GM18507 (cell line): Measurements from ENCODE around the gene CSRNP3.

ENCODE experiments used
- DNase-seq: peaks from one replicate; pipeline ENCODE4 v3.0.0; 2011; ENCODE audit warnings: low read depth; ENCODE audit not compliant: insufficient read length; ENCODE audit errors: extremely low spot score
- FAIRE-seq: peaks from 2 replicates; lab custom pipeline; 2011; peaks lifted over from hg19 to GRCh38; lab: Jason Lieb, UNC

Gene CSRNP3

DNA sequence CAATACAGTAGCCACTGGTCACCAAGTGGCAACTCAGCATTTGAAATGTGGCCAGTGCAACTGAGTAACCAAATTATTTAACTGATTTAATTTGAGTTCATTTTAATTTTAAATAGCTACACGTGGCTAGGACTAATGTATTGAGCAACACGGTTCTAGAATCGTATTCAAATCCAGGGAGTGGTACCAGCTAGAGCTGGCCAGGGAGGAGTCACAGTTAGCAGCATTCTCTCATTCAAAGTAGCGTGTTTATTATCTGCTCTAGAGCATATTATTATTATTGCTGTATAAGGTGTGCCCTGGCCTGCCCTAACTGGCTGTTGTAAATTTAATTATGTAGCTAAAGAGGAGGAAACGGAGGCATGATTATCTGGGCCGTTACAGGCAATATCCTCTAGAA lies 231.6 kb downstream of the CSRNP3 start:
- DNase-seq (no peak), FAIRE-seq (no peak)

DNA sequence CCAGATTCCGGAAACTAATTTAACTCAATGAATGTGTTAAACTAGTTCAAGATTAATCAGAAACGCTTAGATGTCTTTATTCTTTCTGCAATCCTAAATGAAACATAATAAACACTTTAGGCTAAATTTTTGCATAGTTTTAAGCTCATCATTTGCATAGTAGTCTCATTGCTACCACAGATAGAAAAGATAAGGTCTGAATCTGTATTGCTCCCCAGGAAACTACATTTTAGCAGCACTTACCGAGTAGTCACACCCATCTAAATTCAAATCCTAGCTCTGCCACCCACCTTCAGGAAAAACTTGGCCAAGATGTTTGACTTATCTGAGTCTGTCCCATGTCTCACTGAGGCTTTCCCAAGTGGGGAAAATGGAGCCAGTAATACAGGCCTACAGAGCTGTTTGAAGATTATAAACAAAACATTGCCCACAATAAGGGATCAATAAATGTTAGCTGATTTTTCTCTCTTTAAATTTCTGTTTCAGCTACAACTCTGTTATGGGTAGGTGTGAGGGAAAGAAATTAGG lies 237.5 kb downstream of the CSRNP3 start:
- no peak for DNase-seq
- no peak for FAIRE-seq

DNA sequence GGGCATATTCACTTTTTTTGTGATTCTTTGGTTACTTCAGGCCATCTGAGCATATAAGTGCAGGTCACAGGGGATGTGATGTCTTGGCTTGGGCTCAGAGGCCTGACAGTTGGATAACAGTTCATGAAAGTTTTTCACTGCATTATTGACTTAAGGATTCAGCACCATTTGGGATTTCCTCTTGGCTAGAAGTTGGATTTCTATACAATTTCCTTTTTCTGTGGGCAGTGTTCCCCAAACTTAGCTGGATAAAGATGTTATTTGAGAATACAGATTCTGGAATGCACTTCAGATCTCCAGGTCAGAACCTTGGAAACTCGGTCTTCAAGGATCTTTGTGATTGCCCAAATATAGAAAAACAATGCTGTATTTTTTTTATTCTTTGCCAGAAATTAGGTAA lies 246.6 kb downstream of the CSRNP3 start:
- DNase-seq (no peak), FAIRE-seq (no peak)

GRCh38 chr2:165718610-165719210 lies 249.2 kb downstream of the CSRNP3 start:
- DNase-seq (no peak), FAIRE-seq (no peak)

DNA sequence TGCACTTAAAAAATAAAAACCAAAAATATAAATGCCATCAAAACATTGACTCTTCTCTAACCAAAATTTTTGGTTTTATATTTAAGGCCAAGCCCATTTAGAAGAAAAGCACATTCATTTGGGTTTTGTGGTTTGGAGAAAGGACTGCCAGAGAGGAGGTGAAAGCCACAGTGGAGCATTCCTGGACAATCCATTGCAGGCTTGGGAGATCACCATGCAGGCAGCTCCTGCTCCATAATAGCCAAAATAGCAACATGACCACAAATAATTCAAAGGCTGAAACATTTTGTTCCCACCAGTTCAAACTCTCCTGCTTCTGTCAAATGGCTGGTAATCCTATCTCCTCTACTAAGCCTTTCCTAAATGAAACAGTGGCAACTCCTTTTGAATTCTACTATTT lies 251.0 kb downstream of the CSRNP3 start:
- FAIRE-seq (no peak), DNase-seq (no peak)

DNA sequence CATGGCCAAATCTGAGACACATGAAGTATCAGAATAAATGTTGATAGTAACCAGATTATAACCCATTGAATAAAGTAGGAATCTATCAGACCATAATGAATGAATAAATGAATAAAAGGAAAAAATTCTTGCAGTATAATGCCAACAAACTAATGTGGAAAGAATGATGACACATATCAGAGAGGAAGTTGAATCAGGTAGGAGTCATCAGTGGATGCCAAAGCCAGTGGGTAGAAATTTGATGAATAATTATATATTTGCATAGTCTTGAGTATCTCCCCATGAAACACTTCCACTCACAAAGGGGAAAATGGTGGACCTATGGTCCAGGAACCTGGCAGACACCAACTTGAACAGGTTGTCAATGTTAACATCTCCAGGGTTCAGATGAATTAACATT lies 255.9 kb downstream of the CSRNP3 start:
- FAIRE-seq, result no peak

More for the DNA sequence above, 255.9 kb downstream of the CSRNP3 start:
- DNase-seq, result no peak
